AG09309 (cell line): ENCODE data around the gene BICC1.

Source experiments
- DNase-seq: peaks from one replicate; pipeline ENCODE4 v3.0.0-alpha.2; 2010; ENCODE audit warnings: low read depth
- H3K4me3 ChIP-seq: 2 replicates; pipeline ENCODE4 v1.5.1; 2011; ENCODE audit warnings: mild to moderate bottlenecking, low read depth, low read length, moderate library complexity; ENCODE audit not compliant: control insufficient read depth
- CTCF ChIP-seq: IDR thresholded peaks from 2 replicates; pipeline ENCODE4 v1.5.1; 2011; ENCODE audit warnings: mild to moderate bottlenecking, low read depth, low read length, inconsistent platforms; ENCODE audit not compliant: insufficient read depth, control insufficient read depth; ENCODE audit errors: missing control alignments

Gene BICC1

GRCh38 chr10:58579011-58579655 is 66.5 kb downstream of the BICC1 start:
- no peak overlapping the region for H3K4me3 ChIP-seq
- peak; percentile 70 for DNase-seq
- no peak for TF ChIP-seq CTCF

GRCh38 chr10:58582045-58582444 is 69.4 kb downstream of the BICC1 start:
- no peak for DNase-seq
- H3K4me3 ChIP-seq, result no peak overlapping the region
- no peak for TF ChIP-seq CTCF

- TF ChIP-seq CTCF, result no peak
- no peak for DNase-seq
- no peak overlapping the region for H3K4me3 ChIP-seq
These were observed 72.8 kb downstream of the BICC1 start for GRCh38 chr10:58585435-58585834.

- no peak overlapping the region for H3K4me3 ChIP-seq
- no peak for TF ChIP-seq CTCF
- DNase-seq, result no peak
These were observed 73.9 kb downstream of the BICC1 start for GRCh38 chr10:58586282-58587245.

GRCh38 chr10:58587676-58588075 is 75.0 kb downstream of the BICC1 start:
- no peak for DNase-seq
- TF ChIP-seq CTCF, result no peak
- no peak overlapping the region for H3K4me3 ChIP-seq

GRCh38 chr10:58588673-58589265 is 76.1 kb downstream of the BICC1 start:
- no peak for TF ChIP-seq CTCF
- no peak for DNase-seq
- no peak overlapping the region for H3K4me3 ChIP-seq
